Esophagus muscularis mucosa (tissue), 4 donors: ENCODE results near the gene NOL7. TPM values are rescaled to one million over a fixed set of nuclear protein-coding genes. Genes with fewer than 3 reads are reported as not detected.

Source experiments
- DNase-seq: peaks from one replicate; pipeline ENCODE4 v3.0.0-alpha.2; 2017; ENCODE audit errors: extremely low spot score
- H3K27ac ChIP-seq, 4 donors: fragments of 200-600 bp; sonication (generic); replicated peaks in 1 of 4; 1 replicate in 3 of 4; 2 replicates in 1 of 4; pipeline ENCODE4 v1.5.1; 2016 to 2019; ENCODE audit warnings: mild to moderate bottlenecking in 1 of 4
- H3K27me3 ChIP-seq, 4 donors: fragments of 200-600 bp; sonication (generic); one replicate each; pipeline versions ENCODE4 v1.5.1 to v1.6.0; 2016 to 2019
- H3K36me3 ChIP-seq, 4 donors: fragments of 200-600 bp; sonication (generic); one replicate each; pipeline ENCODE4 v1.5.1; 2016 to 2019
- H3K4me1 ChIP-seq, 4 donors: fragments of 200-600 bp; sonication (generic); one replicate each; pipeline ENCODE4 v1.5.1; 2016 to 2019
- H3K4me3 ChIP-seq, 4 donors: fragments of 200-600 bp; sonication (generic); 1 replicate in 2 of 4; 2 replicates in 2 of 4; pipeline ENCODE4 v1.5.1; 2016 to 2019; ENCODE audit warnings: mild to moderate bottlenecking in 4 of 4, moderate library complexity in 1 of 4
- H3K9me3 ChIP-seq, 4 donors: fragments of 200-600 bp; sonication (generic); 1 replicate in 3 of 4; 2 replicates in 1 of 4; pipeline ENCODE4 v1.5.1; 2016 to 2019
- EP300 ChIP-seq: sonication (generic); formaldehyde crosslinking; IDR thresholded peaks from one replicate; pipeline ENCODE4 v1.6.1; 2017; ENCODE audit warnings: antibody characterized with exemption
- POLR2A ChIP-seq: fragments of 450-650 bp; IDR thresholded peaks from one replicate; pipeline ENCODE4 v1.6.1; 2017; ENCODE audit warnings: antibody characterized with exemption, moderate library complexity, mild to moderate bottlenecking, low read depth
- POLR2AphosphoS5 ChIP-seq, 2 donors: sonication (generic); formaldehyde crosslinking; IDR thresholded peaks; one replicate each; pipeline ENCODE4 v1.6.1; 2017; ENCODE audit warnings: antibody characterized with exemption in 2 of 2
- WGBS: methylation state at CpG from one replicate; pipeline ENCODE4 v1.1.5; 2018; 5-methylcytosine and 5-hydroxymethylcytosine counted together
- intact Hi-C: fragments of 100-400 bp; cut with DNase I; formaldehyde crosslinking; loops from one replicate; pipeline ENCODE4 v1.15.1; 2023
- total RNA-seq, 4 donors: library from RNA; depleted of rRNA; stranded (reverse); fragments of >200 nt; gene quantifications; one replicate each; pipeline versions ENCODE4 v1.1.0 to v1.2.1, GENCODE V29; 2016
- TF ChIP-seq, protein P1 (sequence below), 3 experiments: fragments of 200-600 bp in 2 of 3; fragments of 450-650 bp in 1 of 3; sonication (generic) in 2 of 3; IDR thresholded peaks; one replicate each; pipeline ENCODE4 v1.5.1; 2017 to 2019; ENCODE audit warnings: antibody characterized with exemption in 3 of 3, mild to moderate bottlenecking in 2 of 3, moderate library complexity in 1 of 3

NOL7 gene
- total RNA-seq, 4 donors from 2014 or later: 67.3 to 97.2 (median 74.8) TPM

DNA sequence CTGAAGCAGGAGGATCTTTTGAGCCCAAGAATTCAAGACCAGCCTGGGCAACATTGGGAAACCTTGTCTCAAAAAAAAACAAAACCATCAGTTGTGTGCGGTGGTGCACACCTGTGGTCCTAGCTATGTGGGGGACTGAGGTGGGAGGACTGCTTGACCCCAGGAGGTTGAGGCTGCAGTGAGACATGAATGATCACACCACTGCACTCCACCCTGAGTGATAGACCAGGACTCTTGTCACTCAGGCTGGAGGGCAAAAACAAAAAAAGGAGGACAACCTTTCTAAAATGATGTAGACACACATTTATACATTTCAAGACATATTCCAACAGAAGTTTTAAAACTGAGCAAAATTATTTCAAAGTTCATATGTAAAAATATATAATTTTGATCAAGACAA lies 45.1 kb downstream of the NOL7 start:
- DNase-seq: no peak
- H3K27me3 ChIP-seq: no peaks in the 10 kb centered on the region
- no peak overlapping the region for H3K4me3 ChIP-seq
- intact Hi-C loops: no loop called here
- H3K4me1 ChIP-seq: peaks cover 5 to 49% (median 33%) of the 10 kb centered on the region in 4 donors
- H3K27ac ChIP-seq: no peak overlapping the region
- no peaks in the 10 kb centered on the region for H3K9me3 ChIP-seq
- WGBS: 100% methylated on average over 1 of the region's 1 CpG
- no peak for TF ChIP-seq POLR2AphosphoS5 (IDR thresholded peaks at IDR 0.05)
- TF ChIP-seq, protein P1, sequence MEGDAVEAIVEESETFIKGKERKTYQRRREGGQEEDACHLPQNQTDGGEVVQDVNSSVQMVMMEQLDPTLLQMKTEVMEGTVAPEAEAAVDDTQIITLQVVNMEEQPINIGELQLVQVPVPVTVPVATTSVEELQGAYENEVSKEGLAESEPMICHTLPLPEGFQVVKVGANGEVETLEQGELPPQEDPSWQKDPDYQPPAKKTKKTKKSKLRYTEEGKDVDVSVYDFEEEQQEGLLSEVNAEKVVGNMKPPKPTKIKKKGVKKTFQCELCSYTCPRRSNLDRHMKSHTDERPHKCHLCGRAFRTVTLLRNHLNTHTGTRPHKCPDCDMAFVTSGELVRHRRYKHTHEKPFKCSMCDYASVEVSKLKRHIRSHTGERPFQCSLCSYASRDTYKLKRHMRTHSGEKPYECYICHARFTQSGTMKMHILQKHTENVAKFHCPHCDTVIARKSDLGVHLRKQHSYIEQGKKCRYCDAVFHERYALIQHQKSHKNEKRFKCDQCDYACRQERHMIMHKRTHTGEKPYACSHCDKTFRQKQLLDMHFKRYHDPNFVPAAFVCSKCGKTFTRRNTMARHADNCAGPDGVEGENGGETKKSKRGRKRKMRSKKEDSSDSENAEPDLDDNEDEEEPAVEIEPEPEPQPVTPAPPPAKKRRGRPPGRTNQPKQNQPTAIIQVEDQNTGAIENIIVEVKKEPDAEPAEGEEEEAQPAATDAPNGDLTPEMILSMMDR (IDR thresholded peaks at IDR 0.05): no peak
- no peak for TF ChIP-seq POLR2A
- TF ChIP-seq EP300: no peak
- H3K36me3 ChIP-seq: no peaks in the 10 kb centered on the region

DNA sequence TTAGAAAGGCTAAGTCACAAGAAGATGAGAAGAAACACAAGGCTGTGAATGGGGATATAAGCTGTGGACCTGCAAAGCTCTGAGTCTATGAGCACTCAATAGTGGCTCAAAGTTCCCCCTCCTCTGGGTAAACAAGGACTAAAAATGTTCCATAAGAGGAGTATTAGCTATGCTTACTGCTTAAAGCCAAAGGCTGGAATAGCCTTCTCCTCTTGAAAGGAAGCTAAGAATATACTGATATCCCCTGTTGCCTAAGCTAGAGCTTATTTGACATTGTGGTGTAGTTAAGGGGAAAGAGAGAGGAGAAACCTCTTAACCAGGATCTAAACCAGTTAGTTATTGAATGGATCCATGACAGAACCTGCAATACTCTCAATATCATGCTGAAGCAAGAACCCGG lies 45.8 kb downstream of the NOL7 start:
- H3K27me3 ChIP-seq: no peaks in the 10 kb centered on the region
- no peak for DNase-seq
- peaks cover 5 to 49% (median 34%) of the 10 kb centered on the region in 4 donors for H3K4me1 ChIP-seq
- no peak for TF ChIP-seq POLR2AphosphoS5 (IDR thresholded peaks at IDR 0.05)
- TF ChIP-seq POLR2A: no peak
- TF ChIP-seq, protein P1 (IDR thresholded peaks at IDR 0.05): no peak
- no peak for TF ChIP-seq EP300
- H3K27ac ChIP-seq: no peak overlapping the region
- WGBS: 100% methylated on average over 1 of the region's 1 CpG
- no peaks in the 10 kb centered on the region for H3K9me3 ChIP-seq
- H3K36me3 ChIP-seq: no peaks in the 10 kb centered on the region
- no peak overlapping the region for H3K4me3 ChIP-seq
- intact Hi-C loops: no loop called here

DNA sequence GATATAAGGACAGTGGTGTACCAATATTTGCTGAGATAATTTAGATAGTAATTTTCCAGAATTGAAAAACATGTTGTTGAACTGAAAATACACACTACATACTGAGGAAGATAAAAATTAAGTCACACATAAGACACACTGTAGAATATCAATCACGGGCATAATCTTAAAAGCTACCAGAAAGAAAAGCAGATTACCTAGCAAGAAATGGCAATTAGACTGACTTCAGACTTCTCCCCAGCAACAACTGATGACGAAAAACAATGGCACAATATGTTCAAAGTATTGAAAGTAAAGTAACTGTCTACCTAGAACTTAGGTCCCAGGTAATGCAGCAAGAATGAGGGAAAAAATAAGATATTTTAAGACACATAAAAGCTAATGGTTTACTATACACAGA lies 46.5 kb downstream of the NOL7 start:
- intact Hi-C loops: no loop called here
- Histone ChIP-seq H3K4me1 (peaks cover 5 to 49% (median 34%) of the 10 kb centered on the region in 4 donors), H3K4me3 (no peak overlapping the region), H3K36me3 (no peaks in the 10 kb centered on the region), H3K27me3 (no peaks in the 10 kb centered on the region), H3K9me3 (no peaks in the 10 kb centered on the region), H3K27ac (no peak overlapping the region)
- TF ChIP-seq POLR2AphosphoS5 (IDR thresholded peaks at IDR 0.05) (no peak), EP300 (no peak), POLR2A (no peak)
- TF ChIP-seq, protein P1 (IDR thresholded peaks at IDR 0.05): no peak
- DNase-seq: no peak
- 95% methylated on average over 2 of the region's 2 CpGs for WGBS

DNA sequence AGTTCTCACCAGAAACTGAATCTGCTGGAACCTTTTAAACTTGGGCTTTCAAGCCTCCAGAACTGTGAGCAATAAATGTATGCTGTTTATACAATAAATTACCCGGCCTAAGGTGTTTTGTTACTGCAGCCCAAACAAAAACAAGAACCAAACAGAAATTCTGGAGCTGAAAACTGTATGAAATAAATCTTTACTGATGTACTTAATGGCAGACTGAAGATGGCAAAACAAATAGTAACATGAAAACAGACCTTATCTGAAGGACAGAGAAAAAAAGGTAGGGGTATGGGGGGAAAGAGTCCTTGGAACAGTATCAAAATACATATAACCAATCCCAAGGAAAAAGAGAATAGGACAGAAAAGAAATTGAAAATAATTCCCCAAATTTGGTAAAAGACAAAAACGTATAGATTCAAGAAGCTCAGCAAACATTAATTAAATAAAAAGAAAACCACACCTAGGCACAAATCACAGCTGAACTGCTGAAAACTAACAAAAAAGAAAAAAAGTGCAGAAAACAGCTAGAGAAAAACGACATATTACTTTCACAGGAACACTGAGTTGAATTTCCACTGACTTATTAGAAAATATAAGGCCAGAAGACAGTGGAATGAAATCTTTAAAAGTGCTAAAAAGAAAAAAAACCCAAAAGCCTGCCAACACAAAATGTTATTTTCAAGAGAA lies 47.7 kb downstream of the NOL7 start:
- Histone ChIP-seq H3K4me3 (no peak overlapping the region), H3K36me3 (no peaks in the 10 kb centered on the region), H3K27ac (no peak overlapping the region), H3K27me3 (no peaks in the 10 kb centered on the region), H3K4me1 (peaks cover 5 to 49% (median 35%) of the 10 kb centered on the region in 4 donors), H3K9me3 (no peaks in the 10 kb centered on the region)
- 90% methylated on average over 3 of the region's 3 CpGs for WGBS
- TF ChIP-seq POLR2A: no peak
- TF ChIP-seq, protein P1 (IDR thresholded peaks at IDR 0.05): no peak
- no peak for TF ChIP-seq POLR2AphosphoS5 (IDR thresholded peaks at IDR 0.05)
- TF ChIP-seq EP300: no peak
- intact Hi-C loops: no loop called here
- no peak for DNase-seq

DNA sequence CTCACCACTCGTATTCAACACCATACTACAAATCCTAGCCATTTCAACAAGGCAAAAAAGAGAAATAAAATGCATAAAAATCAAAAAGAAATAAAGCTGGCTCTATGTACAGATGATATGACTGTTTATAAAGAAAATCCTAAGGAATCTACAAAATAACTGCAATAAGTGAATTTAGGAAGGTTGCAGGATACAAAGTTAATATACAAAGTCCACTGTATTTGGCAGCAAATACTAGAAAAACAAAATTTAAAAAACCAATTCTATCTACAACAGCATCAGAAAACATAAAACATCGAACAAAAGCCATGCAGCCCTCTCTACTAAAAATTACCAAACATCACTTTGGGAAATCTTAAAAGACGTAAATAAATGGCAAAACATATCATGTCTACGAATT lies 48.9 kb downstream of the NOL7 start:
- H3K4me3 ChIP-seq: no peak overlapping the region
- WGBS: 92% methylated on average over 4 of the region's 4 CpGs
- no peaks in the 10 kb centered on the region for H3K27me3 ChIP-seq
- intact Hi-C loops: no loop called here
- H3K9me3 ChIP-seq: no peaks in the 10 kb centered on the region
- H3K27ac ChIP-seq: no peak overlapping the region
- H3K36me3 ChIP-seq: no peaks in the 10 kb centered on the region
- TF ChIP-seq EP300 (no peak), POLR2A (no peak), POLR2AphosphoS5 (IDR thresholded peaks at IDR 0.05) (no peak)
- TF ChIP-seq, protein P1 (IDR thresholded peaks at IDR 0.05): no peak
- peaks cover 5 to 49% (median 35%) of the 10 kb centered on the region in 4 donors for H3K4me1 ChIP-seq
- DNase-seq: no peak
